PC-9 (cell line): Measurements from ENCODE around the gene ARHGEF17. TPM values are rescaled to one million over a fixed set of nuclear protein-coding genes. Genes with fewer than 3 reads are reported as not detected.

Source experiments
- BruUV-seq: library from RNA; stranded (reverse); fragments of 400-500 nt; replicated peaks from 2 replicates; lab custom pipeline; 2021; lab: Mats Ljungman, UMichigan
- CTCF ChIA-PET: fragments of 300-600 bp; sonication (Branson Sonifier 250); formaldehyde crosslinking; loops from one replicate; lab custom pipeline; 2022; ENCODE audit warnings: antibody characterized with exemption; lab: Charles Lee
- POLR2A ChIA-PET: fragments of 300-600 bp; sonication (Branson Sonifier 250); formaldehyde crosslinking; loops from one replicate; lab custom pipeline; 2022; ENCODE audit warnings: antibody characterized with exemption; ENCODE audit not compliant: unreplicated experiment; lab: Charles Lee
- DNase-seq, 2 experiments: peaks; one replicate each; pipeline versions ENCODE4 v3.0.0 to v3.0.0-alpha.2; 2015 to 2022; ENCODE audit warnings: mixed read lengths in 1 of 2
- H2AFZ ChIP-seq: fragments of 200-600 bp; sonication (generic); 2 replicates; pipeline ENCODE4 v1.8.1; 2017; ENCODE audit warnings: antibody characterized with exemption
- H3F3A ChIP-seq: fragments of 200-600 bp; sonication (generic); 2 replicates; pipeline ENCODE4 v1.8.1; 2017; ENCODE audit warnings: antibody characterized with exemption, mild to moderate bottlenecking, low read depth; ENCODE audit not compliant: insufficient read depth
- H3K27ac ChIP-seq: fragments of 200-600 bp; sonication (generic); 2 replicates; pipeline ENCODE4 v1.6.1; 2016; ENCODE audit warnings: mixed run types
- H3K27me3 ChIP-seq: fragments of 200-600 bp; sonication (generic); 2 replicates; pipeline ENCODE4 v1.6.1; 2016; ENCODE audit warnings: low read depth, mixed run types; ENCODE audit not compliant: insufficient read depth
- H3K36me3 ChIP-seq: fragments of 200-600 bp; sonication (generic); 2 replicates; pipeline ENCODE4 v1.6.1; 2016; ENCODE audit warnings: low read depth, mixed run types
- H3K4me1 ChIP-seq: fragments of 200-600 bp; sonication (generic); replicated peaks from 2 replicates; pipeline ENCODE4 v1.6.1; 2016; ENCODE audit warnings: mixed run types; ENCODE audit not compliant: insufficient read depth
- H3K4me2 ChIP-seq: fragments of 200-600 bp; sonication (generic); 2 replicates; pipeline ENCODE4 v1.6.1; 2017; ENCODE audit warnings: mixed run types
- H3K4me3 ChIP-seq: fragments of 200-600 bp; sonication (generic); 2 replicates; pipeline ENCODE4 v1.6.1; 2016; ENCODE audit warnings: mixed run types
- H3K79me2 ChIP-seq: fragments of 200-600 bp; sonication (generic); 2 replicates; pipeline ENCODE4 v1.6.1; 2017; ENCODE audit warnings: low read depth, mixed run types
- H3K9me2 ChIP-seq: fragments of 200-600 bp; sonication (generic); 2 replicates; pipeline ENCODE4 v1.8.1; 2017; ENCODE audit warnings: mild to moderate bottlenecking; ENCODE audit not compliant: insufficient read depth
- H3K9me3 ChIP-seq: fragments of 200-600 bp; sonication (generic); 2 replicates; pipeline ENCODE4 v1.8.1; 2016; ENCODE audit warnings: low read depth; ENCODE audit not compliant: insufficient read depth
- H4K20me1 ChIP-seq: fragments of 200-600 bp; sonication (generic); 2 replicates; pipeline ENCODE4 v1.8.1; 2017; ENCODE audit not compliant: insufficient read depth
- EZH2 ChIP-seq: fragments of 200-600 bp; sonication (generic); IDR thresholded peaks from 2 replicates; pipeline ENCODE4 v1.8.0; 2017; ENCODE audit warnings: antibody characterized with exemption, low read depth
- intact Hi-C: fragments of 100-400 bp; cut with micrococcal nuclease; formaldehyde crosslinking; loops from one replicate; pipeline ENCODE4 v1.10.0; 2022; ENCODE audit not compliant: unreplicated experiment
- total RNA-seq: library from RNA; stranded (reverse); gene quantifications from 2 replicates; pipeline ENCODE4 v1.2.3, GENCODE V29; 2021
- TF ChIP-seq, protein P1 (sequence below): fragments of 200-600 bp; sonication (generic); conservative IDR thresholded peaks from 2 replicates; pipeline ENCODE4 v1.6.1; 2017; ENCODE audit warnings: mixed run types, antibody characterized with exemption, mild to moderate bottlenecking, moderate library complexity

Gene ARHGEF17
- total RNA-seq, 1 experiment from 2014 or later = 56.9 TPM

DNA sequence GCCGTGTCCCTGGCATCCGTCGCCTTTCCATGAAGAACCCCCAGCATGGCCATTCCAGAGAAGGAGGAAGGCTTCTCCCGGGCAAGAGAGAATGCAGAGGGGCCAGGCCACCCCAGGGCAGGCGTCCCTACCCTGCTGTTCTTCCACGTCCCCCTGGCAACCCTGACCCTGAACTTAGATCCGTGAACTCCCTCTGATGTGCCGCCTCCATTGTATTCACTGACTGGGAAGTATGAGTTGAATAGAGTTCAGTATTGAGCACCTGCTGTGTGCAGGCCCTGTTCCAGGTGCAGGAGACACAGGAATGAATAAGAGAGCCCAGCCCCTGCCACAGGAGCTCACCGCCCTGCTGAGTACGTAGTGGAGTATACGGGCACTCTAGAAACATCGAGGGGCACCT lies 39.0 kb downstream of the ARHGEF17 start:
- intact Hi-C loops = no loop called here
- DNase-seq = no peak
- Histone ChIP-seq H3K27me3 (no peaks in the 10 kb centered on the region), H3F3A (peaks cover 7% of the 10 kb centered on the region; the same call in 1 of the 2 replicates), H3K9me3 (no peaks in the 10 kb centered on the region), H3K4me2 (no peak overlapping the region), H4K20me1 (peaks cover 10% of the 10 kb centered on the region), H3K36me3 (no peaks in the 10 kb centered on the region), H3K4me3 (no peak overlapping the region), H2AFZ (no peak overlapping the region), H3K4me1 (no peaks in the 10 kb centered on the region), H3K79me2 (no peaks in the 10 kb centered on the region), H3K27ac (no peak overlapping the region), H3K9me2 (no peaks in the 10 kb centered on the region)
- POLR2A ChIA-PET = no interaction called here
- TF ChIP-seq, protein P1, sequence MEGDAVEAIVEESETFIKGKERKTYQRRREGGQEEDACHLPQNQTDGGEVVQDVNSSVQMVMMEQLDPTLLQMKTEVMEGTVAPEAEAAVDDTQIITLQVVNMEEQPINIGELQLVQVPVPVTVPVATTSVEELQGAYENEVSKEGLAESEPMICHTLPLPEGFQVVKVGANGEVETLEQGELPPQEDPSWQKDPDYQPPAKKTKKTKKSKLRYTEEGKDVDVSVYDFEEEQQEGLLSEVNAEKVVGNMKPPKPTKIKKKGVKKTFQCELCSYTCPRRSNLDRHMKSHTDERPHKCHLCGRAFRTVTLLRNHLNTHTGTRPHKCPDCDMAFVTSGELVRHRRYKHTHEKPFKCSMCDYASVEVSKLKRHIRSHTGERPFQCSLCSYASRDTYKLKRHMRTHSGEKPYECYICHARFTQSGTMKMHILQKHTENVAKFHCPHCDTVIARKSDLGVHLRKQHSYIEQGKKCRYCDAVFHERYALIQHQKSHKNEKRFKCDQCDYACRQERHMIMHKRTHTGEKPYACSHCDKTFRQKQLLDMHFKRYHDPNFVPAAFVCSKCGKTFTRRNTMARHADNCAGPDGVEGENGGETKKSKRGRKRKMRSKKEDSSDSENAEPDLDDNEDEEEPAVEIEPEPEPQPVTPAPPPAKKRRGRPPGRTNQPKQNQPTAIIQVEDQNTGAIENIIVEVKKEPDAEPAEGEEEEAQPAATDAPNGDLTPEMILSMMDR = no peak
- TF ChIP-seq EZH2 = no peak
- no TSS peak for BruUV-seq
- CTCF ChIA-PET = interaction anchor here (0.5 kb wide), 1 partner anchor 72 kb away, joined by 8 read pairs; no protein-coding TSS in a partner anchor

DNA sequence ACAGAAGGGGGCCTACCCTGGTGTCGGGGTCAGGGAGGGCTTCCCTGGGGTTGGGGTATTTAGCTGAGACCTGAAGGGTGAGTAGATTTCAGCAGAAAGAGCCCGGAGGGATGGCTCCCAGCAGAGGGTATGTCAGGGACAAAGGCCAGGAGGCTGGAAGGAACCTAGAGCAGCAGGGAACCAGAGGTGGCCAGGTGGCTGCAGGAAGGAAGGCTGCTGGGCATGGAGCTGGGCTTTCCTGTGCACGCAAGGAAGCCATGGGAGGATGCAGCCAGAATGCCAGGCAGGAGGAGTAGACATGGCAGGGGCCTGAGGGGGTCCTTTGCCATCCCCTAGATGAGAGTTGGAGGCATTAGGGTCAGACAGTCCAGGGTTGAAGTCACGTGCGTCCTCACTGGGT lies 40.8 kb downstream of the ARHGEF17 start:
- H3K9me2 ChIP-seq = no peaks in the 10 kb centered on the region
- intact Hi-C loops = no loop called here
- no peaks in the 10 kb centered on the region for H3K36me3 ChIP-seq
- H3K27ac ChIP-seq = no peak overlapping the region
- no peak overlapping the region for H3K4me2 ChIP-seq
- peaks cover 10% of the 10 kb centered on the region for H4K20me1 ChIP-seq
- no peaks in the 10 kb centered on the region for H3K9me3 ChIP-seq
- ChIA-PET POLR2A (interaction anchor here (0.6 kb wide), 1 partner anchor 448 kb away, joined by 4 read pairs; no protein-coding TSS in a partner anchor), CTCF (interaction anchor here (0.6 kb wide), 1 partner anchor 442 kb away, joined by 6 read pairs; no protein-coding TSS in a partner anchor)
- no peak overlapping the region for H3K4me3 ChIP-seq
- no TSS peak for BruUV-seq
- H2AFZ ChIP-seq = no peak overlapping the region
- TF ChIP-seq, protein P1 = no peak
- no peak for TF ChIP-seq EZH2
- H3F3A ChIP-seq = peaks cover 7% of the 10 kb centered on the region; the same call in 1 of the 2 replicates
- no peaks in the 10 kb centered on the region for H3K79me2 ChIP-seq
- no peaks in the 10 kb centered on the region for H3K27me3 ChIP-seq
- DNase-seq = no peak
- H3K4me1 ChIP-seq = no peaks in the 10 kb centered on the region

DNA sequence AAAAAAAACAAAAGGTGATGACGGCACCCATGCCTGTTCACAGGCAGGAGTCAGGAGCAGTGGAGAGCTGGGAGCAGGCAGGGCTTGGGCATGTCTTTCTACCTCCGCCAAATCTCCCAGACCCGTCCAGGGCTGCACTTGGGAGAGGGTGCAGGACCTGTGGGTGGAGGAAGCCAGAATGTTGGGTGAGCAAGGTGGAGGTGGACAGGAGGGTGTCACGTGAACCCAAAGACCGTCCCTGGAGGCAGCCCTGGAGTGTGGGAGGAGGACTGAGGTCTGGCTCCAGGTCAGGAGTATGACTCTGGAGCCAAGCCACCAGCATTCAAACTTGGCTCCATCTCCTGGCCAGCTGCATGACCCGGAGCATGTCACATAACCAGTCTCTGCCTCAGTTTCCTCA lies 41.6 kb downstream of the ARHGEF17 start:
- no peaks in the 10 kb centered on the region for H3K36me3 ChIP-seq
- TF ChIP-seq, protein P1 = no peak
- no peak for TF ChIP-seq EZH2
- no peaks in the 10 kb centered on the region for H3K4me1 ChIP-seq
- no peak overlapping the region for H3K4me2 ChIP-seq
- no peak overlapping the region for H3K4me3 ChIP-seq
- peaks cover 10% of the 10 kb centered on the region for H4K20me1 ChIP-seq
- intact Hi-C loops = loop anchor here (5.0 kb wide), 1 partner anchor 583 kb away; no protein-coding TSS in a partner anchor
- H2AFZ ChIP-seq = no peak overlapping the region
- no TSS peak for BruUV-seq
- H3K9me2 ChIP-seq = no peaks in the 10 kb centered on the region
- H3K27me3 ChIP-seq = no peaks in the 10 kb centered on the region
- H3K27ac ChIP-seq = no peak overlapping the region
- DNase-seq = no peak
- ChIA-PET CTCF (interaction anchor here (0.6 to 1.0 kb wide), 2 partner anchors 47 to 264 kb away, joined by 3 to 4 read pairs; no protein-coding TSS in a partner anchor), POLR2A (no interaction called here)
- H3K79me2 ChIP-seq = no peaks in the 10 kb centered on the region
- H3K9me3 ChIP-seq = no peaks in the 10 kb centered on the region
- peaks cover 7% of the 10 kb centered on the region; the same call in 1 of the 2 replicates for H3F3A ChIP-seq
